Measurements from ENCODE around the gene L3MBTL4. TPM values are rescaled to one million over a fixed set of nuclear protein-coding genes. Genes with fewer than 3 reads are reported as not detected.

L3MBTL4 gene
- total and polyA plus RNA-seq, 7 donors: 1.2 to 5.7 (median 3.4) TPM

- Histone ChIP-seq H3K27me3 (no peaks in the 10 kb centered on the region), H3K4me1 (no peaks in the 10 kb centered on the region), H3K9me3 (no peaks in the 10 kb centered on the region), H3K36me3 (no peaks in the 10 kb centered on the region), H3K27ac (no peak overlapping the region), H3K4me3 (no peak overlapping the region)
- no peak for DNase-seq
- TF ChIP-seq POLR2A (IDR thresholded peaks at IDR 0.05): no peak
- TF ChIP-seq POLR2AphosphoS5 (IDR thresholded peaks at IDR 0.05): no peak
- no peak for TF ChIP-seq EP300 (IDR thresholded peaks at IDR 0.05)
- TF ChIP-seq CTCF (IDR thresholded peaks at IDR 0.05): no peak
- WGBS, 2 donors: 84 to 88% methylated on average over 1 of the region's 1 CpG
- intact Hi-C loops (cut with DNase I): no loop called here
Measured at GRCh38 chr18:6059551-6059950, 355.2 kb downstream of the L3MBTL4 start.

DNA sequence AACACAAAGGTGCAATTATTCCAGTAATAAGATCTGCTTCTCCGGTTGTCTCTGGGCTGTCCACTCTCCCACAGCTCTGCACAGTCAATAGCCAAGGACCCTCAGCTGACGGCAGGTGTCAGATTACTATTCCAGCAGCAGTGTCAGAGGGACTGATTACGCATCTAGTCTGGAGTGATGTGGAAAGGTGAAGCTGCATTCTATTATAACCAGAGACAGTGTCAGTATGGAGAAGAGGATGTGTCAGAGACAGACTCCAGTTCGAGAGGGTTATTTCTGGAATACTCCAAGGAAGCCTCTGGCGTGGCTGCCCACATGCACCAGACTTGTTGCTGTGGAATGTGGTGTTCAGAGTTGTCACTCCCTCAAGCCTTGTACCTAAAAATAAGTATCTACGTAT is 355.8 kb downstream of the L3MBTL4 start:
- 72 to 85% methylated on average over 6 of the region's 6 CpGs for WGBS, 2 donors
- Histone ChIP-seq H3K27me3 (no peaks in the 10 kb centered on the region), H3K9me3 (no peaks in the 10 kb centered on the region), H3K4me1 (no peaks in the 10 kb centered on the region), H3K4me3 (no peak overlapping the region), H3K27ac (no peak overlapping the region), H3K36me3 (no peaks in the 10 kb centered on the region)
- intact Hi-C loops (cut with DNase I): no loop called here
- TF ChIP-seq EP300 (IDR thresholded peaks at IDR 0.05): no peak
- no peak for TF ChIP-seq POLR2A (IDR thresholded peaks at IDR 0.05)
- no peak for TF ChIP-seq CTCF (IDR thresholded peaks at IDR 0.05)
- no peak for TF ChIP-seq POLR2AphosphoS5 (IDR thresholded peaks at IDR 0.05)
- no peak for DNase-seq

DNA sequence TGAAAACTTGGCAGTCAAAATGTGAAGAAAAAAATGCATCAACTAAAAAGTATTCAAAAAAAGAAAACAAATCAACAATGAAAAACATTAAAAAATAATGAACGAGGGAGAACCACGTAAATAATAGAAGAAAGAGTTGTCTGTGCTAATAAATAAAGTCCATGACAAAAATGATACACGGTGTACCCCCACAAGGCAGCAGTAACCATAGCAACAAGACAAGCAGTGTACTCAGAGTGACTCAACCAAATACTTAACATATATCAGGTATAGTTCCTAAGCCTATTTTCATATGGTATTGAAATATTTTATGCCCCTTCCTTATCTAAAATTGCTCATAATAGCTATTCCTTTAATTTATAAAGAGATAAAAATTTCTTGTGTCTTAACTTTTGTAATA is 357.1 kb downstream of the L3MBTL4 start:
- 82 to 85% methylated on average over 3 of the region's 3 CpGs for WGBS, 2 donors
- Histone ChIP-seq H3K4me1 (no peaks in the 10 kb centered on the region), H3K9me3 (no peaks in the 10 kb centered on the region), H3K27ac (no peak overlapping the region), H3K27me3 (no peaks in the 10 kb centered on the region), H3K36me3 (no peaks in the 10 kb centered on the region), H3K4me3 (no peak overlapping the region)
- intact Hi-C loops (cut with DNase I): no loop called here
- no peak for TF ChIP-seq EP300 (IDR thresholded peaks at IDR 0.05)
- no peak for TF ChIP-seq POLR2AphosphoS5 (IDR thresholded peaks at IDR 0.05)
- no peak for TF ChIP-seq CTCF (IDR thresholded peaks at IDR 0.05)
- no peak for TF ChIP-seq POLR2A (IDR thresholded peaks at IDR 0.05)
- no peak for DNase-seq

DNA sequence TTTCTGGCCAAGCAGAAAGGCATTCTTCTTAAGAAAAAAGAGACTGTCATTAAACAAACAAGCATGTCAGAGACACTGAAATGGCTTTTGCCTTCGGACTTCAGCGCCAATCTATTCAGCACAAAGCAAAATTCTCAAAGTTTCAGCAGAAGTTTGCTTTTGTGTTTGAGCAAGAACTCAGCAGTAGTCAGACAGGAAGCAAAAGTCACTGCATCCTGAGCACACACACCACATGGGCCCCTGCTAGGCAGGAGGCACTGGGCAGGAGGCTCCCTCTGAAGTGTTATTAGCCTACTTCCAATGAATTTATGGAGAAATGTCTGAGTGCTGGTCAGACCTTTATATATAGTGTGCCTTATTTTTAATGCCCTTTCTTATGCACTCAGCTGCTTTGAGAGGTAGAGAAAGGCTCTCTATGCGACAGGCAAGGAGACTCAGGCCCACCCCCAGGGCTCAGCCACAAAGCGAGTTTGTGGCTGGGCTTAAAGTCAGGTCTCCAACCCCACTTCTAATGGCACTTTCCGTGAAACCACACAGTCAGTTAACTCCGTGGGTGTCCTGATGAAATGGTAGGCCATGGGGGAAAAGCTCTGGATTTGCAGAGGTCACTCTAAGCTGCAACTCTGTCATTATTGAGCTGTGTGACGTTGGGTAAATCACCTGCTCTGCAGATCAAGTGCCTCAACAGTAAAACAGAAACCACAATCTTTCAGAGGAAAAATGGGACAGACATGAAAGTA is 358.4 kb downstream of the L3MBTL4 start:
- no peaks in the 10 kb centered on the region for H3K36me3 ChIP-seq
- H3K4me1 ChIP-seq: no peaks in the 10 kb centered on the region
- intact Hi-C loops (cut with DNase I): no loop called here
- no peaks in the 10 kb centered on the region for H3K9me3 ChIP-seq
- H3K27ac ChIP-seq: no peak overlapping the region
- TF ChIP-seq POLR2A (IDR thresholded peaks at IDR 0.05) (no peak), EP300 (IDR thresholded peaks at IDR 0.05) (no peak)
- WGBS, 2 donors: 61 to 84% methylated on average over 7 of the region's 7 CpGs
- DNase-seq: no peak
- H3K4me3 ChIP-seq: no peak overlapping the region
- no peaks in the 10 kb centered on the region for H3K27me3 ChIP-seq

- no peaks in the 10 kb centered on the region for H3K36me3 ChIP-seq
- no peaks in the 10 kb centered on the region for H3K9me3 ChIP-seq
- no peak overlapping the region for H3K4me3 ChIP-seq
- intact Hi-C loops (cut with DNase I): no loop called here
- H3K4me1 ChIP-seq: no peaks in the 10 kb centered on the region
- no peak for DNase-seq
- no peaks in the 10 kb centered on the region for H3K27me3 ChIP-seq
- TF ChIP-seq POLR2A (IDR thresholded peaks at IDR 0.05) (no peak), POLR2AphosphoS5 (IDR thresholded peaks at IDR 0.05) (no peak), EP300 (IDR thresholded peaks at IDR 0.05) (no peak), CTCF (IDR thresholded peaks at IDR 0.05) (no peak)
- WGBS, 2 donors: 83 to 86% methylated on average over 5 of the region's 5 CpGs
- H3K27ac ChIP-seq: no peak overlapping the region
Measured at GRCh38 chr18:6055711-6056110, 359.0 kb downstream of the L3MBTL4 start.

All from sigmoid colon (tissue), 7 donors.